ENCODE results near the gene RUNX2. TPM values are rescaled to one million over a fixed set of nuclear protein-coding genes. Genes with fewer than 3 reads are reported as not detected.

Gene RUNX2
- total RNA-seq, 3 donors from 2014 or later = 26.5 to 37.0 (median 31.0) TPM

DNA sequence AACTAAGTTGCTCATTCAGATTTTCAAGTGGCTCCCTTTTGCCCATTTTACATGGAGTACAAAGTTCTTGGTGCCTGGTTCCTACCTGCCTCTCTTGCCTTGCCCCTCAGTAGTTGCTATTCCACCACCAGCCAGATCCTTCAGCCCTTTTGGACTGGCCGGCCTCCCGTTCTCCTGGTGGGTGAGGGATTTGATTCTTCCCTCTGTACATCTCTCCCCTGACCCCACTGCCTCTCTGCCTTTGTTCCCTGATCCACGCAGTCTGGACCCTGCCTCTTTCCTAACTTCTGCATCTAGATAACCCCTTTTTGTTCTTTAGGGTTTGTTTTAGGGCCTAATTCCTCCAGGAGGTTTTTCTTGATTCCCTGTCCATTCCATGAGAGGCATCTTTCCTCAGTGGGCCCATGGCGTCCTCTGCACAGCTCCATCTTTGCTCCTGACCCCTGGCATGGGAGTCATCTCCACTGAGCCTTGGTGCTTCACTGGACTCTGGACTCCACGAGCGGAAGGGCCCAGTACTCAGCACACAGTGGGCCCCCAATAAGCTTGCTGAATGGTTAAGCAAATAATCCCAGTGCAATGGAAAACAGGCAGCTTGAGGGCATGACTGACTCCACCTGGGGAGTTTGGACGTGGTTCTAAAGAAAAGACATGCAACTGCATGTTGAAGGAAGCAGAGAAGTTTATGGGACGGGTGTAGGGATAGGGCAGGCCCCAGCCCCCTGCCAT lies 358.9 kb downstream of the RUNX2 start:
- no peak for ATAC-seq
- no peak for DNase-seq
- Mint-ChIP-seq H3K36me3 (ENCODE audit: insufficient read depth) (no peaks in the 10 kb centered on the region), H3K4me3 (no peak overlapping the region), H3K27me3 (ENCODE audit: low read depth) (no peaks in the 10 kb centered on the region), H3K9me3 (peaks cover 4% of the 10 kb centered on the region), H3K4me1 (ENCODE audit: low read depth) (peaks cover 2% of the 10 kb centered on the region)

DNA sequence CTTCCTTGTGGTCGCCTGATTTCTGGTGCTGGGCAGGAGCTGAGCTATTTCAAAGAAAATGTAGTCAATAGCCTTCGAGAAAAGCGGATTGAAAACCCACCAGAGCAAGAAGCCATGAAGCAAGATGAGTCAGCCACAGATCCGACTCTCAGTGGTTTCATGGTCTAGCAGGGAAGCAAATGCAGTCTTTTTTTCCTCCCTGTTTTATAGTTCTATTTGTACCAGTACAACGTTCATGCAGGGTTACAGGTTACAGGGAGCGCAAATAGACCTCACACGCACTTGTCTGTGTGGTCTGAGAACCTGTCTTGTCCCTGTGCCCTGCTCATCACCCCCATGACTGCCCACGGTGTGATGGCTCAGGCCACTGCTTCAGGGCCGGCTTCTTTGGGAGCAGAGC lies 359.4 kb downstream of the RUNX2 start:
- no peaks in the 10 kb centered on the region for H3K9me3 Mint-ChIP-seq
- no peaks in the 10 kb centered on the region for H3K36me3 Mint-ChIP-seq (ENCODE audit: insufficient read depth)
- H3K4me1 Mint-ChIP-seq (ENCODE audit: low read depth) = no peaks in the 10 kb centered on the region
- peak in 1 of 2 donors; percentile 18 for ATAC-seq
- no peak for DNase-seq
- no peak overlapping the region for H3K4me3 Mint-ChIP-seq
- H3K27me3 Mint-ChIP-seq (ENCODE audit: low read depth) = no peaks in the 10 kb centered on the region

DNA sequence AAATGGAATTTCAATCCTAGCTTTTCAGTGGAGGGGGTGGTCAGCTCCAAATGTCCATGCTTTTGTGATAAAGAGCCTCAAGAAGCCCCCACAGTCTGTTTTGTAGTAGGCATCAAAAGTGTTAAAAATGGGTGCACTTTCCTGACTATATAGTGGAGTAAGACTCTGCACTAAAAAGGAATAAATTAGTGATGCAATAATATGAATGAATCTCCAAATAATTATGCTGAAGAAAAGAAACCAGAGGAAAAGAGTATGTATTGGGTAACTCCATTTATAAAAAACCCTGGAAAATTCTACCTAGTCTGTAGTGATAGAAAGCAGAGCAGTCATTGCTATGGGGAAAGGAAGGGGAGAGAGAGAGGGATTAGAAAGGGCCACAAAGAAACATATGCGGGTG lies 360.1 kb downstream of the RUNX2 start:
- H3K27me3 Mint-ChIP-seq (ENCODE audit: low read depth) = no peaks in the 10 kb centered on the region
- ATAC-seq = no peak
- no peaks in the 10 kb centered on the region for H3K4me1 Mint-ChIP-seq (ENCODE audit: low read depth)
- no peak for DNase-seq
- no peak overlapping the region for H3K4me3 Mint-ChIP-seq
- H3K36me3 Mint-ChIP-seq (ENCODE audit: insufficient read depth) = no peaks in the 10 kb centered on the region
- H3K9me3 Mint-ChIP-seq = no peaks in the 10 kb centered on the region

DNA sequence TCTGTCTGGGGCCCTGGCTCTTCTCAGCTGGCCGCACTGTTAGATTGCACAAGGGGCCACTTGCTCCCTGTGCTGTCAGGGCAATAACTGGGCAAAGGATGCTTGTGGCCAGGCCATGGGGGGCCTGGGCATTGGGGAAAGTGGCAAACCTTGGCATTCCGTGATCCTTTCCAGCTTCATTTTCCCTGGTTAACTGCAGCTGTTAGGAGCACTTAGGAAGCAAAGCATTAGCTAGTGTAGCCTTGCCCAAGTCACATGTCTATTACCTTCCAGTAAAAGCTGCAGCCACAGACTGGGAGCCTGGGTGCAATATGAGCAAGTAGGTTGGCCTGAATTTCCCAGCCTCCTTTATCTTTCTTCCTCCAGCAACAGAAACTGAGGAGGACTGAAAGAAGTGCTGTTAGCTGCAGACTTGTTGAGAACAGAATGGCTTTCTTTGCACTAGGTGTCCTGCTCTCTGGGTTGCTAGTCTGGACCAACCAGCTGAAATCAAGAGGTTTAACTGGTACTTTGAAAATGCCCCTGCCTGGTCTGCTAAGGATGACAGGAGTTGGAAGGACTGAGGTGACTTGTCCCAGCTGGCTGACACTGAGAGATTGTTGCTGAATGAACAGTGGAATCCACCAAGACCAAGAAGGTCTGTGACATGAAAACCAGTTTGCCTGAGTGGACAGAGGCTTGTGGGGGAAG lies 361.9 kb downstream of the RUNX2 start:
- Mint-ChIP-seq H3K36me3 (ENCODE audit: insufficient read depth) (no peaks in the 10 kb centered on the region), H3K27me3 (ENCODE audit: low read depth) (no peaks in the 10 kb centered on the region), H3K9me3 (no peaks in the 10 kb centered on the region), H3K4me1 (ENCODE audit: low read depth) (peaks cover 2% of the 10 kb centered on the region), H3K4me3 (no peak overlapping the region)
- DNase-seq = no peak
- no peak for ATAC-seq

DNA sequence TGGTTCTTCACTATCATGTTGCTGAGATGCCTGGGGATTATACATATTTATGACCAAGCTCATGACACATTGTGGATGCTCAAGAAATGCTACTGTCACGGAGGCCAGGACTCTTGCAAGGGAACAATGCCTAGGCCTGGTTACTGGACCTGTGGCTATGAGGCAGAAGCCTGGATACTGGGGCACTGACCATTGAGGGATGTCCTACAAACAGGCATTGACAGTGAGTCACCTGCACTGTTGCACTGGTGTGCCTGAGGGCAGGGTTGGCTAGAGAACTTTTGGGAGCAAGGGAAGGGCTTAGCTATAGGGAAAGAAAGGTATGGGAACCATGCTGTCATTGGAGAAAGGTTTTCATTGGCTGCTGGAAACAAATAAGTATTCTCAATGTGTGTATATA lies 362.7 kb downstream of the RUNX2 start:
- no peaks in the 10 kb centered on the region for H3K27me3 Mint-ChIP-seq (ENCODE audit: low read depth)
- no peak for ATAC-seq
- peaks cover 2% of the 10 kb centered on the region for H3K4me1 Mint-ChIP-seq (ENCODE audit: low read depth)
- H3K9me3 Mint-ChIP-seq = no peaks in the 10 kb centered on the region
- H3K4me3 Mint-ChIP-seq = no peak overlapping the region
- H3K36me3 Mint-ChIP-seq (ENCODE audit: insufficient read depth) = no peaks in the 10 kb centered on the region
- no peak for DNase-seq

- Mint-ChIP-seq H3K36me3 (ENCODE audit: insufficient read depth) (no peaks in the 10 kb centered on the region), H3K9me3 (no peaks in the 10 kb centered on the region), H3K4me1 (ENCODE audit: low read depth) (peaks cover 2% of the 10 kb centered on the region), H3K4me3 (no peak overlapping the region), H3K27me3 (ENCODE audit: low read depth) (no peaks in the 10 kb centered on the region)
- ATAC-seq = no peak
- no peak for DNase-seq
These were observed 363.3 kb downstream of the RUNX2 start for GRCh38 chr6:45691426-45691825.

- Mint-ChIP-seq H3K4me3 (no peak overlapping the region), H3K36me3 (ENCODE audit: insufficient read depth) (no peaks in the 10 kb centered on the region), H3K27me3 (ENCODE audit: low read depth) (no peaks in the 10 kb centered on the region), H3K9me3 (no peaks in the 10 kb centered on the region), H3K4me1 (ENCODE audit: low read depth) (peaks cover 2% of the 10 kb centered on the region)
- ATAC-seq = no peak
- DNase-seq = no peak
These were observed 363.9 kb downstream of the RUNX2 start for GRCh38 chr6:45692021-45692420.

DNA sequence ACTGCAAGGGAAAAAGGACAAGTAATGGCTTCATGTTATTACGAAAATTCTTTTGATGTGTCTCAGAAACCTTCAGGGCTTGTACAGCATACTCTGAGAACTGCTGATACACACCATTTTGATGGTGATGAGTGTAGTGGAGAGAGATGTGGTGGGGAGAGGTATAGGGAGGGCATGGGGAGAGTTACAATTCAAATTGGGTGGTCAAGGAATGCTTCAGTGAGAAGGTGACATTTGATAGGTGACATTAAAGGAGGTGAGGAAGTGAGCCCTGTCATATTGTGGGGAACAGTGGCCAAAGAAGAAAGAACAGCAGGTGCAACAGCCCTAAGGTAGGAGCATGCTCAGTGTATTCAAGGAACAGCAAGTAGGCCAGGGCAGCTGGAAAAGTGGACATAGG lies 368.6 kb downstream of the RUNX2 start:
- Mint-ChIP-seq H3K4me3 (no peak overlapping the region), H3K27me3 (ENCODE audit: low read depth) (no peaks in the 10 kb centered on the region), H3K36me3 (ENCODE audit: insufficient read depth) (no peaks in the 10 kb centered on the region), H3K9me3 (no peaks in the 10 kb centered on the region), H3K4me1 (ENCODE audit: low read depth) (peaks cover 5% of the 10 kb centered on the region)
- ATAC-seq = no peak
- no peak for DNase-seq

- H3K27me3 Mint-ChIP-seq (ENCODE audit: low read depth) = no peaks in the 10 kb centered on the region
- H3K4me3 Mint-ChIP-seq = no peak overlapping the region
- H3K9me3 Mint-ChIP-seq = no peaks in the 10 kb centered on the region
- no peaks in the 10 kb centered on the region for H3K36me3 Mint-ChIP-seq (ENCODE audit: insufficient read depth)
- ATAC-seq (no peak), DNase-seq (no peak)
- peaks cover 8% of the 10 kb centered on the region for H3K4me1 Mint-ChIP-seq (ENCODE audit: low read depth)
These were observed 369.5 kb downstream of the RUNX2 start for GRCh38 chr6:45697605-45698004.

- ATAC-seq (no peak), DNase-seq (no peak)
- no peak overlapping the region for H3K4me3 Mint-ChIP-seq
- H3K9me3 Mint-ChIP-seq = no peaks in the 10 kb centered on the region
- no peaks in the 10 kb centered on the region for H3K27me3 Mint-ChIP-seq (ENCODE audit: low read depth)
- peaks cover 12% of the 10 kb centered on the region for H3K4me1 Mint-ChIP-seq (ENCODE audit: low read depth)
- no peaks in the 10 kb centered on the region for H3K36me3 Mint-ChIP-seq (ENCODE audit: insufficient read depth)
These were observed 369.9 kb downstream of the RUNX2 start for GRCh38 chr6:45698046-45698445.

DNA sequence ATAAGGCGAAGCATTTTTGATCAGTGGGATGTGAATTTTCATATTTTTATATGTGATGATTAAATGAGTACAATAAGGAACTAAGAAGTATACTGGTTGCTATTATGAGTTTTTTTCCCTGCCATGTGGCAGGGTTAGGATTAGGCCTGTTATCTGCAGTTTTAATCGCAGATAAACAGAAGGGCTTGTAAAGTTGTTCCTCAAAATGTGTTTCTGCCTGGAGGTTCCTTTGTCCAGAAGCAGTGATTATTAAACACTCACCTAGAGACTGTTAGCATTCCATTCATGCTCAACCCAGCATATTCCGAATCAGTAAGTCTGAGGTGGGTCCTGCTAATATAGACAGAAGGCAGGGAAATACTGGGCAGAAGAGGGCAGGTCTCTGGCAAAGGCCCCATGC lies 371.5 kb downstream of the RUNX2 start:
- ATAC-seq = no peak
- H3K36me3 Mint-ChIP-seq (ENCODE audit: insufficient read depth) = no peaks in the 10 kb centered on the region
- no peak for DNase-seq
- H3K27me3 Mint-ChIP-seq (ENCODE audit: low read depth) = no peaks in the 10 kb centered on the region
- H3K9me3 Mint-ChIP-seq = no peaks in the 10 kb centered on the region
- no peak overlapping the region for H3K4me3 Mint-ChIP-seq
- H3K4me1 Mint-ChIP-seq (ENCODE audit: low read depth) = peaks cover 23% of the 10 kb centered on the region

- ATAC-seq = peak; percentile 76 to 79
These were observed 375.0 kb downstream of the RUNX2 start for GRCh38 chr6:45702849-45703739.

DNA sequence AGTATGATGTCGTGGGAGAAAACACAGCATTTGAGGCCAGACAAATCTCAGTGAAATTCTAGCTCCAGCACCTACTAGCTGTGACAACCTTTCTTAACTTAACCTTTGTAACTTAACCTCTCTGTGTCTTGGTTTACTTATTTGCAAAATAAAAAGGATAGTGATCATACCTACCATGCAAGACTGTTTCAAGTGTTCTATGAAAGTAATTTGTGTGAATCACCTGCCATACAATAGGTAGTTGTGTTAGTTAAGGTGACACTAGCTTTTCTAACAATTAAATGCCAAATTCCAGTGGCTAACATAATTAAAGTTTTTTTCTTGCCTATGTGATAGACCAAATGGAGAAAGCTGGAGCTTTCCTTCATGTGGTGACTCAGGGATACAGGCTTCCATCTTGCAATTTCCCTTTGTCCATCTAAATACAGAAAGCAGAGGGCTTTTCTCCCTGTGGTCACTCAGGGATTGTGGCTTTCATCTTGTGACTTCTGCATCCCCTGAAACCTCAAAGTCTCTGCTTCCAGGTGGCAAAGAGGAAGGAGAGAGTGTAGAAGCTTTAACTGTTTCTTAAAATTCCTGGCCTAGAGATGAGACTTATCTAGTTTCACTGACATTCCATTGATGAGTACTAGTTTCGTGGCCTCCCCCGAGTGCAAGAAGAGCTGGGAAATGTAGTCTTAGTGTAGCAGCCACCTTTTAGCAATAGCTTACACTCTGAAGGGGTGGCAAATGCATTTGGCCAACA lies 376.1 kb downstream of the RUNX2 start:
- no peaks in the 10 kb centered on the region for H3K27me3 Mint-ChIP-seq (ENCODE audit: low read depth)
- no peak overlapping the region for H3K4me3 Mint-ChIP-seq
- no peak for ATAC-seq
- no peaks in the 10 kb centered on the region for H3K36me3 Mint-ChIP-seq (ENCODE audit: insufficient read depth)
- H3K9me3 Mint-ChIP-seq = no peaks in the 10 kb centered on the region
- no peak for DNase-seq
- peaks cover 22% of the 10 kb centered on the region for H3K4me1 Mint-ChIP-seq (ENCODE audit: low read depth)

More at GRCh38 chr6:45702849-45703739, 375.0 kb downstream of the RUNX2 start:
- DNase-seq = no peak
- H3K4me3 Mint-ChIP-seq = peak overlapping the region; percentile 38
- H3K4me1 Mint-ChIP-seq (ENCODE audit: low read depth) = peaks cover 22% of the 10 kb centered on the region
- no peaks in the 10 kb centered on the region for H3K36me3 Mint-ChIP-seq (ENCODE audit: insufficient read depth)
- no peaks in the 10 kb centered on the region for H3K9me3 Mint-ChIP-seq
- H3K27me3 Mint-ChIP-seq (ENCODE audit: low read depth) = no peaks in the 10 kb centered on the region

Measured in activated T-cell treated with anti-CD3 and anti-CD28 coated beads, Interleukin-2, amount 50 U/mL, for 4 hours (primary cell).